Measurements from ENCODE around the gene GDF2.

GDF2 gene

GRCh38 chr10:47368431-47369180 is 46.4 kb downstream of the GDF2 start:
- DNase-seq (ENCODE audit: low spot score): no peak

DNA sequence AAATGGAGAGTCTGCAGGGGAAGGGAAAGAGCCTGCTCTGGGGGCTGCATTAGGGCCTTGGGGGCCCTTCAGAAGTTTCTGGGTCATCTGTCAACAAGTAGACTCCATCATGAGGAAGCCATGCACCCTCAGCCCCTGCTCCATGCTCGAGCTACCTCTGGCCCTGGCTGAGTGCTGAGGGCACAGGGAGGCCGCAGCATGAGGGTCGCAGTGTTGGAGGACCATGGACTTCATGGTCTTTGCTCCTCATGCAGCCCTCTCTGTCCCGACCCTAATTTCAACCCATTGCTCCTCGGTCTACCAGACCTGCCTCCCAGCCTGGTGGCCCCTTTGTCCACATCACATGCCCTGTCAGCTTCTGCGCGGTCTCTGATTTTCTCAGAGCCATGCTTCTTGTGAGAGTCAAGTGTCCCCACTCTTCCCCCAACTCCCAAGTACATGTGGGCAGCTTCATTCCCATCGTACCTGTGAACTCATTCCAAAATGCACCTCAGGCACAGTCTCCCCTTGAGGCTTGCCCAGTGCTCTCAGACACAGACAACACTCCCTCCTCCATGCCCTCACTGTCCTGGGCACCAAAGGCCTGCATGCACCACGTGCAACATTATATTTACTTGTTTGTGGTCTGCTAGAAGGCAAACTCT is 47.1 kb downstream of the GDF2 start:
- no peak for DNase-seq (ENCODE audit: low spot score)

GRCh38 chr10:47370015-47370767 is 47.9 kb downstream of the GDF2 start:
- no peak for DNase-seq (ENCODE audit: low spot score)

- no peak for DNase-seq (ENCODE audit: low spot score)
Observed at GRCh38 chr10:47370878-47371277, 48.6 kb downstream of the GDF2 start.

GRCh38 chr10:47371629-47372485 is 49.6 kb downstream of the GDF2 start:
- no peak for DNase-seq (ENCODE audit: low spot score)

DNA sequence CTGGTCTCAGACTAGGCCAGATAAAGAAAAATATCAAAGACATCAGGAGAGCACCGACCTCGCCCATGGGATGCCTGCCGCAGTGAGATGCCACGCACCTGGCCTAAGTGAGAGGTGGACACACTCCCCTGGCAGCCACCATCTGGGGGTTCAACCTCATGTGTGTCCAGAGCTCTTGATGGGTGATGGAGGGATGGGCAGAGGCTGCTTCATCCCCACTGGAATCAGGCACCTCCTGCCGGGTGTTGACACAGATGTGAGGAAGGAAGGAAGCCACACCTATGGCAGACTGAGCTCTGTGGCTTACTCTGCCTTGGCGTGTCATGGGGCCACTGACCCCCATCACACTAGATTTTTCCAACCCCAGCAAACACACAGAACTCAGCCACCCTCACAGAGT is 50.5 kb downstream of the GDF2 start:
- DNase-seq (ENCODE audit: low spot score): no peak

- DNase-seq (ENCODE audit: low spot score): peak; percentile 68
Observed at GRCh38 chr10:47374611-47375536, 52.6 kb downstream of the GDF2 start.

DNA sequence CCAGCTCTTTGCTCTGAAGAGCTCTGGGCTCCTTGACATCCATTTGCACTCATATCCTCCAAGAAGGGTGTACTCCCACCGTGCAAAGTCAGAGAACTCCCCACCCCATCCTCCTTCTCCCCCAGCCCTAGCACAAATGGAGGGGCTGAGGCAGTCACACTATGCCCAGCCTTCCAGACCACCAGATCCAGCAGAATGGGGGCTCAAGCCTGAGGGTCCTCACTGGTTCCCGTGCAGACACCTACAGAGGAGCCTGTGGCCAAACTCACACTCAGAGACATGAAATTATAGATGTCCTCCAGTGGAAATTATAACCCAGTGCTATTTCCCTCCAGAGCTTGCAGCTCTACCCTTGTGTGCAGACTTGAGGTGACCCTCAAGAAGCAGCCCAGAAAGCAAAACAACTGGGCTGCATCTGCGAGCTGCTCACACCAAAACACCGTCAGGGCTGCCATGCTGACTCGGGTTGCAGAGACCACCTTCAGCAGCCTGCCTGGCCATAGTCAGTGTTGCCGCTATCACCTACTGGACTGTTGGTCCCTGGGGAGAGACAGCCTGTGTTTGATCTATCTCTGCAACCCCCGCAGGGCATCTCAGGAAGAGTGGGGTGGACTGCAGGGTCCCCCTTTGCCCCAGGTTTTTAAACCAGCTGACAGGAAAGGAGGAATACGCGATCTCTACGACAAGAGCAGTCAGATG is 54.4 kb downstream of the GDF2 start:
- no peak for DNase-seq (ENCODE audit: low spot score)
